GM12878 (cell line): ENCODE data around the gene ZMYND15. TPM values are rescaled to one million over a fixed set of nuclear protein-coding genes. Genes with fewer than 3 reads are reported as not detected.

Source experiments
- ATAC-seq: fragments of 200-7000 bp; cut with Tn5 transposase; 3 replicates; pipeline ENCODE4 v1.9.1; 2020; ENCODE audit warnings: mild to moderate bottlenecking, moderate library complexity
- BruUV-seq: library from RNA; stranded (reverse); fragments of 400-500 nt; replicated peaks from 2 replicates; lab custom pipeline; 2021; lab: Mats Ljungman, UMichigan
- CTCF ChIA-PET: fragments of 300-600 bp; sonication (Branson Sonifier 250); formaldehyde crosslinking; extraction: SDS; loops from one replicate; lab custom pipeline; 2021; ENCODE audit warnings: inconsistent platforms; lab: Yijun Ruan, JAX
- POLR2A ChIA-PET: fragments of 350-600 bp; formaldehyde crosslinking; extraction: SDS; loops from one replicate; lab custom pipeline; 2021; ENCODE audit warnings: inconsistent platforms; lab: Charles Lee
- RAD21 ChIA-PET: fragments of 300-600 bp; sonication (Branson Sonifier 250); formaldehyde crosslinking; loops from one replicate; lab custom pipeline; 2023; ENCODE audit warnings: antibody characterized with exemption; ENCODE audit not compliant: unreplicated experiment; lab: Charles Lee
- SMC1A ChIA-PET: fragments of 300-600 bp; sonication (Branson Sonifier 250); formaldehyde crosslinking; loops from one replicate; lab custom pipeline; 2023; ENCODE audit not compliant: unreplicated experiment, uncharacterized antibody; lab: Charles Lee
- DNase-seq: peaks from one replicate; pipeline ENCODE4 v3.0.0-alpha.2; 2011; ENCODE audit warnings: low read depth, low spot score
- FAIRE-seq: peaks from 3 replicates; lab custom pipeline; 2011; peaks lifted over from hg19 to GRCh38; lab: Jason Lieb, UNC
- H2AFZ ChIP-seq: 2 replicates; pipeline ENCODE4 v1.6.0; 2011; ENCODE audit warnings: low read depth, low read length, control low read depth; ENCODE audit not compliant: control insufficient read depth
- H3K27ac ChIP-seq: 2 replicates; pipeline ENCODE4 v1.5.1; 2011; ENCODE audit warnings: control low read depth; ENCODE audit not compliant: control insufficient read depth, insufficient read depth
- H3K27me3 ChIP-seq, 2 experiments: replicated peaks in 1 of 2; 2 replicates each; pipeline versions ENCODE4 v1.6.0 to v1.6.1; 2011; ENCODE audit warnings: low read length in 1 of 2; ENCODE audit not compliant: control insufficient read depth in 2 of 2, insufficient read depth in 2 of 2
- H3K36me3 ChIP-seq, 2 experiments: 2 replicates each; pipeline ENCODE4 v1.5.1; 2011; ENCODE audit warnings: low read length in 1 of 2; ENCODE audit not compliant: control insufficient read depth in 2 of 2, insufficient read depth in 2 of 2
- H3K4me1 ChIP-seq: 2 replicates; pipeline ENCODE4 v1.6.1; 2011; ENCODE audit warnings: mild to moderate bottlenecking, low read length, moderate library complexity, mixed read lengths; ENCODE audit not compliant: control insufficient read depth, insufficient read depth
- H3K4me2 ChIP-seq: 2 replicates; pipeline ENCODE4 v1.6.0; 2011; ENCODE audit warnings: control low read depth; ENCODE audit not compliant: control insufficient read depth, insufficient read depth
- H3K4me3 ChIP-seq: fragments of 200-600 bp; sonication (generic); 2 replicates; pipeline ENCODE4 v1.5.1; 2016
- H3K79me2 ChIP-seq: 2 replicates; pipeline ENCODE4 v1.6.0; 2011; ENCODE audit warnings: low read length; ENCODE audit not compliant: control insufficient read depth, insufficient read depth
- H3K9ac ChIP-seq: 2 replicates; pipeline ENCODE4 v1.8.0; 2011; ENCODE audit warnings: low read length, control low read depth, mixed read lengths; ENCODE audit not compliant: control insufficient read depth, insufficient read depth
- H3K9me3 ChIP-seq: replicated peaks from 3 replicates; pipeline ENCODE4 v1.5.1; 2011; ENCODE audit warnings: mild to moderate bottlenecking, low read length; ENCODE audit not compliant: control insufficient read depth, insufficient read depth
- H4K20me1 ChIP-seq: 2 replicates; pipeline ENCODE4 v1.6.0; 2011; ENCODE audit not compliant: control insufficient read depth, insufficient read depth
- CUX1 ChIP-seq: IDR thresholded peaks from 2 replicates; pipeline ENCODE4 v1.6.1; 2012; ENCODE audit warnings: improper control_type of control experiment, low read depth, low read length; ENCODE audit not compliant: insufficient replicate concordance
- E2F8 ChIP-seq: fragments of 450-650 bp; IDR thresholded peaks from 2 replicates; pipeline ENCODE4 v1.6.1; 2018; ENCODE audit warnings: mild to moderate bottlenecking, low read depth, moderate library complexity; ENCODE audit not compliant: partially characterized antibody
- FOS ChIP-seq: IDR thresholded peaks from 3 replicates; pipeline ENCODE4 v1.6.1; 2011; ENCODE audit warnings: borderline replicate concordance; ENCODE audit not compliant: insufficient read length; ENCODE audit errors: extremely low read depth
- MYC ChIP-seq: IDR thresholded peaks from 2 replicates; pipeline ENCODE4 v1.6.1; 2011; ENCODE audit warnings: mild to moderate bottlenecking, low read length, moderate library complexity, inconsistent platforms; ENCODE audit not compliant: insufficient read depth, insufficient replicate concordance, insufficient read length, severe bottlenecking
- NR2F1 ChIP-seq: fragments of 450-650 bp; conservative IDR thresholded peaks from 2 replicates; pipeline ENCODE4 v1.6.1; 2017; ENCODE audit warnings: mild to moderate bottlenecking
- POLR2AphosphoS2 ChIP-seq: IDR thresholded peaks from 2 replicates; pipeline ENCODE4 v1.6.1; 2011; ENCODE audit warnings: low read depth, mild to moderate bottlenecking, low read length, improper control_type of control experiment, moderate library complexity
- RFX5 ChIP-seq: IDR thresholded peaks from 2 replicates; pipeline ENCODE4 v1.6.1; 2011; ENCODE audit warnings: low read depth, low read length, improper control_type of control experiment
- SUZ12 ChIP-seq: fragments of 200-600 bp; sonication (generic); IDR thresholded peaks from one replicate; pipeline ENCODE4 v1.6.1; 2018; ENCODE audit warnings: antibody characterized with exemption, mild to moderate bottlenecking; ENCODE audit not compliant: unreplicated experiment
- TCF12 ChIP-seq: IDR thresholded peaks from 2 replicates; pipeline ENCODE4 v1.6.1; 2011; ENCODE audit warnings: low read depth, mild to moderate bottlenecking, low read length
- WGBS: methylation state at CpG from one replicate; pipeline ENCODE4 v1.1.6; 2016; ENCODE audit warnings: low lambda C conversion rate; ENCODE audit not compliant: insufficient replicate concordance, insufficient coverage; ENCODE audit errors: missing lambda C conversion rate; 5-methylcytosine and 5-hydroxymethylcytosine counted together
- in situ Hi-C: fragments of 300-500 bp; cut with MboI; formaldehyde crosslinking; loops from 9 replicates; pipeline ENCODE4 v1.14.3; 2018; ENCODE audit warnings: mixed read lengths
- intact Hi-C: fragments of 100-400 bp; cut with micrococcal nuclease; formaldehyde crosslinking; loops from one replicate; pipeline ENCODE4 v1.14.2; 2022; ENCODE audit not compliant: unreplicated experiment
- polyA plus RNA-seq, 11 experiments: library from polyadenylated mRNA; depleted of rRNA in 4 of 11; unstranded in 6 of 11; stranded (reverse) in 5 of 11; fragments of >200 nt; fragmentation: Nextera tagmentation in 4 of 11; fragmentation: Illumina TruSeq in 1 of 11; extraction: Ambion mirVana in 4 of 11; extraction: Trizol in 1 of 11; gene quantifications; 1 replicate in 1 of 11; 2 replicates in 10 of 11; pipeline versions ENCODE4 v1.2.1 to v1.2.3, GENCODE V29; 2011 to 2016; ENCODE audit warnings: inconsistent platforms in 2 of 11, missing spikeins in 2 of 11, low read depth in 1 of 11
- total RNA-seq, 4 experiments: library from RNA; depleted of rRNA in 3 of 4; stranded (reverse); fragments of >200 nt in 3 of 4; fragmentation: Illumina TruSeq in 1 of 4; extraction: Trizol in 1 of 4; gene quantifications; 2 replicates each; pipeline versions ENCODE4 v1.2.1 to v1.2.3, GENCODE V29; 2013 to 2021
- TF ChIP-seq, protein P1 (sequence below): fragments of 450-650 bp; IDR thresholded peaks from 2 replicates; pipeline ENCODE4 v1.6.1; 2017; ENCODE audit warnings: borderline replicate concordance
- TF ChIP-seq, protein P2 (sequence below): IDR thresholded peaks from 2 replicates; pipeline ENCODE4 v1.6.1; 2011; ENCODE audit warnings: low read depth, low read length, improper control_type of control experiment, borderline replicate concordance

The ZMYND15 gene
- total and polyA plus RNA-seq, 10 of the 15 experiments (the other 5 are each of a cell fraction or from before 2014, with no cell fraction given) = 0.03 to 0.17 (median 0.06) TPM; not detected in 4

DNA sequence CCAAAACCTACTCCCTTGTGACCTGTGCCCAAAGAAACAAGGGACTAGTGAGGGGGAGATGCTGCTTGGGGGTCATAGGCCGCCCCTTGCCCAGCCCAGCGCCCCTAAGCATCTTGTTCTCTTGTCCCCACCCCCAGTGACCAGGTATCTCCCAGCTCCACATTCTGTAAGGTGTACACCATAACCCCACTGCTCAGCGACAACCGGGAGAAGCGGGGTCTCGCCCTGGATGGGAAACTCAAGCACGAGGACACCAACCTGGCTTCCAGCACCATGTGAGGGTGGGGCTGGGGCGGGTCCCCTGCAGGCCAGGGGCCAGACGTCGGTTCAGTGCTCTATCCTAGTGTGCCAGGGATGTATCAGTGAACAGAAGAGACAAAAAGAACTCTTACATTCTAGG, 20.5 kb upstream of the ZMYND15 start (continued):
- TF ChIP-seq FOS = no peak
- TF ChIP-seq, protein P1, sequence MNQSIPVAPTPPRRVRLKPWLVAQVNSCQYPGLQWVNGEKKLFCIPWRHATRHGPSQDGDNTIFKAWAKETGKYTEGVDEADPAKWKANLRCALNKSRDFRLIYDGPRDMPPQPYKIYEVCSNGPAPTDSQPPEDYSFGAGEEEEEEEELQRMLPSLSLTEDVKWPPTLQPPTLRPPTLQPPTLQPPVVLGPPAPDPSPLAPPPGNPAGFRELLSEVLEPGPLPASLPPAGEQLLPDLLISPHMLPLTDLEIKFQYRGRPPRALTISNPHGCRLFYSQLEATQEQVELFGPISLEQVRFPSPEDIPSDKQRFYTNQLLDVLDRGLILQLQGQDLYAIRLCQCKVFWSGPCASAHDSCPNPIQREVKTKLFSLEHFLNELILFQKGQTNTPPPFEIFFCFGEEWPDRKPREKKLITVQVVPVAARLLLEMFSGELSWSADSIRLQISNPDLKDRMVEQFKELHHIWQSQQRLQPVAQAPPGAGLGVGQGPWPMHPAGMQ = no peak
- no peak for TF ChIP-seq TCF12
- TF ChIP-seq POLR2AphosphoS2 = no peak

DNA sequence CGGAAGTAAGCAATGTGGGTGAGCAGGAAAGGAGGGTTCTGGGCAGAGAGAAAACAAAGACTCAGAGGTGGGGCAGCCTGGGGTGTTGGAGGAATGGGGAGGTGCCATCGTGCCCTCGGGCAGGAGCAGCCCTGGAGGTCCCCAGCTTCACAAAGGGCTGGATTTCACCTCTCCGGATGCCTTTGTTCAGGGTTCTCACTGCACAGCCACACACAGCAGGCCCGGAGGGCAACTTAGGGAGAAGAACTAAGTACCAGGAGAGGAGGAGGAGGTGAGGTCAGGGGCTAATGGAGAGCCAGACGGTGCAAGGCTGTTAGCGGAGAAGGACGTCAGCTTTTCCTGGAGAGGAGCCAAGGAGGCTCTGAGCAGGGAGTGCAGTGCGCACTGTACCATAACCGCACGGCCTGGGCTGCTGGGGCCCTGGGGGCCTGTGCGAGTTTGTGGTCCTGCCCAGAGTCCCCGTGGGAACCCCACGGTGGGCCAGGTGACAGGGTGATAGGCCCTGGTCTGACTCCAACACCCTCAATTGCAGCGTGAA, 19.9 kb upstream of the ZMYND15 start:
- WGBS = 73% methylated on average over 15 of the region's 15 CpGs
- DNase-seq = no peak
- in situ Hi-C loops (no loop called here), intact Hi-C loops (no loop called here)
- Histone ChIP-seq H3K79me2 (no peaks in the 10 kb centered on the region; the same call in 1 of the 2 replicates), H3K36me3 (peaks cover 8 to 12% of the 10 kb centered on the region in 2 experiments; a peak in 3 of 4 replicates), H3K27ac (no peak overlapping the region), H3K27me3 (no peaks in the 10 kb centered on the region), H4K20me1 (no peaks in the 10 kb centered on the region), H3K4me3 (no peak overlapping the region), H2AFZ (no peak overlapping the region), H3K9ac (no peak overlapping the region), H3K9me3 (no peaks in the 10 kb centered on the region), H3K4me2 (no peak overlapping the region), H3K4me1 (peaks cover 11% of the 10 kb centered on the region)
- ChIA-PET RAD21 (no interaction called here), SMC1A (interaction anchor here (1.6 kb wide), 1 partner anchor 9 kb away, joined by 3 read pairs; the partner anchor contains the start of gene ARRB2), CTCF (no interaction called here), POLR2A (no interaction called here)
- ATAC-seq = no peak
- FAIRE-seq = no peak
- BruUV-seq = no TSS peak
- no peak for TF ChIP-seq MYC
- TF ChIP-seq SUZ12 = no peak
- TF ChIP-seq POLR2AphosphoS2 = no peak
- no peak for TF ChIP-seq NR2F1
- no peak for TF ChIP-seq E2F8
- TF ChIP-seq RFX5 = no peak
- TF ChIP-seq, protein P2, sequence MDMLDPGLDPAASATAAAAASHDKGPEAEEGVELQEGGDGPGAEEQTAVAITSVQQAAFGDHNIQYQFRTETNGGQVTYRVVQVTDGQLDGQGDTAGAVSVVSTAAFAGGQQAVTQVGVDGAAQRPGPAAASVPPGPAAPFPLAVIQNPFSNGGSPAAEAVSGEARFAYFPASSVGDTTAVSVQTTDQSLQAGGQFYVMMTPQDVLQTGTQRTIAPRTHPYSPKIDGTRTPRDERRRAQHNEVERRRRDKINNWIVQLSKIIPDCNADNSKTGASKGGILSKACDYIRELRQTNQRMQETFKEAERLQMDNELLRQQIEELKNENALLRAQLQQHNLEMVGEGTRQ = no peak
- TF ChIP-seq CUX1 = no peak
